Measurements from ENCODE around the gene KRTAP5-4.
"Not testable (repeated sequence)": the region's sequence is repeated elsewhere in the genome, so short reads cannot be mapped to it uniquely, and the experiment has no call there.

The KRTAP5-4 gene

DNA sequence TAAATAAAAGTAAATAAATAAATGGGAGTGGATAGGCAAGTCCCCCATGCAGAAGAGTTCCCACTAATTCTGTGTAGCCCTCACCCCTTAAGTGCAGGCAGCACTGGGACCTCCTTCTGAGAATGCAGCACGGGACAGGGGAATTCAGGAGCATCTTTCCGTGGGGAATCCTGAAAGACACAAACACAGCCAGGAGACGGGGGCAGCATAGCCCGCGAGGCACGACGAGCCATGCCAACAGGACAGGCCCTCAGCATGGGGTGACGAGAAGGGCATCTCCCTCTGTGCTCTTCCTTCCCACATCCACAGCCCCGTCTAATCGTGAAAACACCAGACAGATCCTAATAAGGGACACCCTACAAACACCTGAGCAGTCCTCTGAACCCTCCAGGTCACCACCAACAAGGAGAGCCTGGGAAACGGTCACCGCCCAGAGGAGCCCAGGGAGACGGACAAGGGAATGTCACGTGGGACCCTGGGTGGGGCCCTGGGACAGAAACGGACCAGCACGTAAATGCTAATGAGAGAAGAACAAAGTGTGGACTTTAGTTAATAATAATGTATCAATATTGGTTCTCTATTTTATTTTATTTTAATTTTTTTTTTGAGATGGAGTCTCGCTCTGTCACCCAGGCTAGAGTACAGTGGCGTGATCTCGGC lies 14.5 kb upstream of the KRTAP5-4 start:
- no peak for DNase-seq

DNA sequence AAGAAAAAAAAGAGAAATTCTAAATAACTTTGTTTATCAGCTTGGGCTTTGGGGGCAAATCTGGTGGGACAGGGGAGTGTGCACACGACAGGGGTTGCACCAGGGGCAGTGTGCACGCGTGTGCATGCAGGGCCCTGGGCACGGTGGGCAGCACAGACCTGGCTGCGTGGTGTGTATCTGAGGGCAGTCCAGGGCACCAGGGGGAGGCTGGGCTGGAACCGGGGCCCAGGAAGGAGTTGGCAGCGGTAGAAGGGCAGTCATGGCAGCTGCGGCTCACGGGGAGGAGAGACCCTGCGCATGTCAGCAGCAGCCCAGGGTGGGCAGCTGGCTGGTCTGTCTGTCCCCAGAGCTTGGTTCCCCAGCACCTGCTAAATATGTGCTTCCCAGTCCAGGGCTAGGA lies 11.9 kb upstream of the KRTAP5-4 start:
- no peak for DNase-seq

DNA sequence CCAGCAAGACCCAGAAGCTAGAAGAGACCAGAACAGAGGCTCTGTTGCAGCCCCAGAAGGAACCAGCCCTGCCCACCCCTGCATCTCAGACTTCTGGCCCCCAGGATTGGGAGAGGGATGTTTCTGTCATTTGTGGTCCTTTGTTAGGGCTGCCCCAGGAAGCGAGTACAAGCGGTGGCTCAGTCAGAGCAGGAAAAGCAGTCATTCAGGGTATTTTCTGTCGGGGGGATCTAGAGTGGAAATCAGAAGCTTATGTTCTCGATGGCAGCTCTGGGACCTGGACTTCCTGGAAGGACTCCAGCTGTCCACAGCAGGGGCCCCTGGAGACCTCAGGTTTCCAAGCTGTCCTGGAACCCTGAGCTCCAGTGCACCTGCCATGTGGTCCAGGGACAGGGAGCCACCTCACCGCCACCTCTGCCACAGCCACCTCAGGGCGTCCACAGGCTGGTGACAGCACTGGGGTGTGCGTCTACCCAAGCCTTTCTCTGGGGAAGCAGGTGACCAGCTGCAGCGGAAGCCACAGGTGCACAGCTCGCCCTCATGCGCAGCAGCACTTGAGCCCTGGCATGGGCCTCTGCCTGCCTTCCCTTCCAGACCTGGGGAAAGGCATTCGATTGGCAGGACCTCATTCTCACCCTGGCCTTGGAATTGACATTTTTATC lies 10.2 kb upstream of the KRTAP5-4 start:
- DNase-seq, result no peak

DNA sequence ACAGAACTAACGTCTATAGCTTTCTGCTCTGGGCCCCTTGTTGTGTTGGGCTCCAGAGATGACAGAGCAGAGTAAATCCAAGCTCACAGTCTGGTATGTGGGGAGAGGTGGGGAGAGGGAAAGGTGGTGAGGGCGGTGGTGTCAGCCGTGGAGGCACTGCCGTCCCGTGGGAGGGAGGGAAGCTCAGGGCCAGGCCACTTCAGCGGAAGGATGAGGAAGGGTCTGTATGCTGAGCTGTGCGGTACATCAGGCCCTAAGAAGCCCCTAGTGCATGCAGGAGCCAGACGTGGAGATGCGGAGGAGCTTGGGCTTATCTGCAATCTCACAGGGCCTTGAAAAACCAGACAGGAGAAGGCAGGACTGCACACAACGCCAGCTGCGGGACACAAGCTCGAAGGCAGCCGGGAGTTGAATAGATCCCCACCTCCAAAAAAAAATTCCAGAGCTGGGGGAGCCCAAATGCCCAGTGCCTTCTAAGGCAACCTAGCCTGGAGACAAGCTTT lies 9.2 kb upstream of the KRTAP5-4 start:
- DNase-seq, result no peak

DNA sequence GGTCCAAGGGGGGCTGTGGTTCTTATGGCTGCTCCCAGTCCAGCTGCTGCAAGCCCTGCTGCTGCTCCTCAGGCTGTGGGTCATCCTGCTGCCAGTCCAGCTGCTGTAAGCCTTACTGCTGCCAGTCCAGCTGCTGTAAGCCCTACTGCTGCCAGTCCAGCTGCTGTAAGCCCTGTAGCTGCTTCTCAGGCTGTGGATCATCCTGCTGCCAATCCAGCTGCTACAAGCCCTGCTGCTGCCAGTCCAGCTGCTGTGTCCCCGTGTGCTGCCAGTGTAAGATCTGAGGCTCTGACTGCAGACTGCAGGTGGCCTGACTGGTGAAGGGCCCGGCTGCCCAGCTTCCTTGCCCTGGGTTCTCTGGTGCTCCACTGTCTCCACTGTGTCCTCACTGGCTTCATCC lies 8.3 kb upstream of the KRTAP5-4 start:
- DNase-seq, result no peak

DNA sequence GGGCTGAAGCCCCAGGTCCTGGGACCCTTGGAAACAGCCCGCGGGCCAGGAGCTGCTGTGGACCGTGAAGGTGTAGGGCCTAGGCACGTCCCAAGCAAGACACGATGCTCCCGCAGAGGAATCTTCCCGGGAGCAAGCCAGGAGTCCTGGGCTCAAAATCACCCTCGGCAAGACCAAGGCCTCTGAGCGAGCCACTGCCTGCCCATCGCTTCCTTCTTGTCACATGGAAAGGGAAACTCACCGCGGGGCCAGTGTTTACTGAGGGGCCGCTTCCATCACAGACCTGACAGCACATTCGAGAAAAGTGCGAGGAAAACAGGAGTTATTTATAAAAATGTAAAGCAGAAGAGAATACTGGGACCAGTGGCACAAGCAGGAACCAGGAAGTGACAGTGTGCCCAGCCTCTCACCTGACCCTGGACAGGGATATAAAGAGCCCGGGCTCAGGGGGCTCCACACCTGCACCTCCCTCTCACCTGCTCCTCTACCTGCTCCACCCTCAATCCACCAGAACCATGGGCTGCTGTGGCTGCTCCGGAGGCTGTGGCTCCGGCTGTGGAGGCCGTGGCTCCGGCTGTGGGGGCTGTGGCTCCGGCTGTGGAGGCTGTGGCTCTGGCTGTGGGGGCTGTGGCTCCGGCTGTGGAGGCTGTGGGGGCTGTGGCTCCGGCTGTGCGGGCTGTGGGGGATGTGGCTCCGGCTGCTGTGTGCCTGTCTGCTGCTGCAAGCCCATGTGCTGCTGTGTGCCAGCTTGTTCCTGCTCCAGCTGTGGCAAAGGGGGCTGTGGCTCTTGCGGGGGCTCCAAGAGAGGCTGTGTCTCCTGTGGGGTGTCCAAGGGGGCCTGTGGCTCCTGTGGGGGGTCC lies 7.6 kb upstream of the KRTAP5-4 start, which contains the start of gene KRTAP5-5:
Gene KRTAP5-5 (plus strand): TSS at position 450 of the 860 bp plus-strand sequence. CDS start 66 bp downstream, at position 516.
- no peak for DNase-seq

DNA sequence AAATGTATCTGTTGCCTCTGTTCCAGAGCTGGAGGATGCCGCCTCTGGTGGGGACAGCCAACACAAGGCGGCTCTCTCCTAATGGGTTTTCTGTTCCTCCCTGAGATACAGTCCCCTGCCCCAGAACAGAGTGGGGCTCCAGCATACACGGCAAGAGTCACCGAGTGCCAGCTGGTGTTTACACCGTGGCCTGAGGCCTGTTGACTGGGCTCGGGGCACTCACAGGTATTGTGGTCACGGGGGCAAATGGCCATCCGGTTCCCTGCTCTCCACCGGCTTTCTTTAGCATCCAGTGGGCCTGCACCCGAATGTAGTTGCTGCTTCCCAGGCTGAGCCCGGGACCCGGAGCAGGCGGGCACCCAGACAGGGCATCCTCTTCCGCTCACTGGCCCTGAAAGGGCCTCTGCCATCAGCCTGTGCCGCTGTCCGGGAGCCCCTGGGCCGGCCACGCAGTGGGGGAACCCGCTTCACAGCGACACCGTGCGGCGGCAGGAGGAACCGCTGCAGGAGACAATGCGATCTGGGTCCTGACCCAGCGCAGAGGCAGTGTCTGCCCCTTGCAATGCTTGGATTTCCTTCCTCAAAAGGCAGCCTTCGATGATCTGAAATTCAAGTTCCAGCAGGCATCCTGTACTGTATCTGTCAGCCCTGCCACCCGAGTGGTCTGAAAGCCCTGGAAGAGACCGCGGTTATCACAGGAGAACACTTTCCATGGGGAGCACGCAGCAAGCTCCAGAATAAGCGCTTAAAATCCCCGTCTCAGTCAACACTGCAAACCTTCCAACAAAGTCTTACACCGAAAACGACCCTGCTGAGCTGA lies 6.8 kb upstream of the KRTAP5-4 start:
- no peak for DNase-seq

DNA sequence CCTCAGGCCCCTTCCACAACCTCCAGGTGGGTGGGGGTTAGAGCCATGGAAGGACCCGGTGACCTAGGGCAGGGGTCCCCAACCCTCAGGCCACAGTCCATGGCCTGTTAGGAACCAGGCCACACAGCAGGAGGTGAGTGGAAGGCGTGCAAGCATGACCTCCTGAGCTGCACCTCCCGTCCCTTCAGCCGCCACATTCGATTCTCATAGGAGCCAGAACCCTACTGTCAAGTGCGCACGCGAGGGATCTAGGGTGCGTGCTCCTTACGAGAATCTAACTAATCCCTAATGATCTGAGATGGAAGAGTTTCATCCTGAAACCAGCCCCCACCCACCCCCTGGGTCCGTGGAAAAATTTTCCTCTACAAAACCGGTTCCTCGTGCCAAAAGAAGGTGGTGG lies 3.6 kb upstream of the KRTAP5-4 start:
- DNase-seq, result no peak

DNA sequence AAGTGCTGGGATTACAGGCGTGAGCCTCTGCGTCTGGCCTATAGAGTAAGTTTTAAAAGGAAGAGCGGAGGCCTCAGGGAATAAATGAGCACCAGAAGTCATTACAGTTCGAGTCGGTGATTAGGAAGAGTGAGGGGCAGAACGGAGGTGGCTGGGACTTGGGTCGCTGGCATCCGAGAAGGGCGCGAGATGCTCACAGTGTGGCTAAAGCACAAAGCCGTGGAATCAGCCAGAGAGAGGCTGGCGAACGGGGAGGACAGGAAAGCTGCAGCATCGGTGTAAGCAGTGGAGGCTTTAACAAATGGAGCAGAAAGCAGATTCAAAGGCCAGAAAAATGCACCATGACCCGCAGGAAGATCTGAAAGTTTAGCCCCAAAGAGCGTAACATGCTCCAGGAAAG lies 2.7 kb upstream of the KRTAP5-4 start:
- DNase-seq, result no peak

DNA sequence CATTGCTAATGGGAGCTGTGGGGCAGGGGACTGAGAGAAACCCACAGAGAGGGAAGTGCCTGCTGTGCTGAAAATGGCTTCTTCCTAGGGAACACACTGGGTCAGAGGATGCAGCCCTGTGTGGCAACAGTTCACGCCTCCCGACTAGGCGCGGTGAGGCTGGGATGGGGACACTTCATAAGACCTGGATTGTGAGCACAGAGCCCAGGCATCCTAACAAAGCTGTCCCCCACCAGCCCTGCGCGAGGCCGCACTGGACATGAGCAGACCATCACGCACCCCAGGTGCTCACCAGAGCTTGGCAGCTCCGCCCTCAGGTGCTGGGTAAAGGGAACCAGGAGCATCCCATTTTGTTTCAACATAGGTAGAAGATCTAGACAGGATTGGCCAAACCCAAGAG lies 1.8 kb upstream of the KRTAP5-4 start:
- DNase-seq, result no peak

DNA sequence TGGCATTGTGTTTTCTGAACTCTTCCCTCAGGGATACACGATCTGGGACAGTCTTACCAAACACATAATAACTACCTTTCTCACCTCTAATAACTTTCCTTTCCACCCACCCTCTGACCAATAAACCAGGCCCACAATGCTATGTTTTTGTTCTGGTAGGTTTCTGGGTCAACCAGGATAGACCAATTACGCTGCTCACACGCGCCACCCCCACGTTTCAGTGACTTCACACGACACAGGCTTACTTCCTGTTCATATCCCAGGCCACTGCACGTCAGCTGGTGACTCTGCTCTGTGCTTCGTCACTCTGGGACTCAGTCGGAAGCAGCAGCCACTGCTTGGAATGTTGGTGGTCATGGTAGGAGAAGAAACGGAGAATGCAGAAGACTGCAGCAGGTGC lies 2.5 kb downstream of the KRTAP5-4 start:
- no peak for DNase-seq

DNA sequence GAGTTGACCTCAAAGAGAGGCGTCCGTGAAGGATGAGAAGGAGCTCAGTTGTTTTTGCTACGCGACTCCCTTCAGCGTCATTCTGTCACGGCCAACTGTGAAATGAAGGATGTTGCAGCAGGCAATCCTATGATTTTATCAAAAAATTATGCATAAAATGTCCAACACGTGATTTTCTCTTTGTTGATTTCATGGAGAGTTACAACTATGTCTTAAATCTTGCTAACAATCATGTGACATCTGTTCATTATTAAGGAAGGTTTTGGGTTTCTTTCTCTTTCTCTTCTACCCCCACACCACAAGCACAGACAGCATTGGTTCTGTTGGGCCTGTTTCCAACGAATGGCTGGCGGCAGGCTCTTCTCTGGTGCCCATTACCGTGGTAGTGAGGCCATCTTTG lies 3.7 kb downstream of the KRTAP5-4 start:
- DNase-seq, result no peak

DNA sequence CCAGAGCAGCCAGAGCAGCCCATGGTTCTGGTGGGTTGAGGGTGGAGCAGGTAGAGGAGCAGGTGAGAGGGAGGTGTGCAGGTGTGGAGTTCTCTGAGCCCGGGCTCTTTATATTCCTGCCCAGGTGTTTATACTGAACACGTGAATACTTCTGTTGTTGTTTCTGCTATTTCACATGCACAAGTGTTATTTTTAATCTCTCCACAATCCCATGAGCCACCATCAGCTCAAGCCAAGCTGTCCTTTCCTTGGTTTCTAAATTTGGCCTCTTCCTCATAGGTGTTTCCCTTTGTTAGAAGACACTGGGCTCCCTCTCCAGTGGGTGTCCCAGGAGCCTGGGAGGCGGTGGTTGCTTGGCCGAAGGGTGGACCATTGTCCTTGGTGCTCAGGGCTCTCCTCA lies 13.6 kb downstream of the KRTAP5-4 start, which contains the start of gene KRTAP5-3:
Gene KRTAP5-3 (minus strand): TSS at position 101 of the 400 bp plus-strand sequence. CDS start 78 bp downstream, at position 23.
- no peak for DNase-seq

DNA sequence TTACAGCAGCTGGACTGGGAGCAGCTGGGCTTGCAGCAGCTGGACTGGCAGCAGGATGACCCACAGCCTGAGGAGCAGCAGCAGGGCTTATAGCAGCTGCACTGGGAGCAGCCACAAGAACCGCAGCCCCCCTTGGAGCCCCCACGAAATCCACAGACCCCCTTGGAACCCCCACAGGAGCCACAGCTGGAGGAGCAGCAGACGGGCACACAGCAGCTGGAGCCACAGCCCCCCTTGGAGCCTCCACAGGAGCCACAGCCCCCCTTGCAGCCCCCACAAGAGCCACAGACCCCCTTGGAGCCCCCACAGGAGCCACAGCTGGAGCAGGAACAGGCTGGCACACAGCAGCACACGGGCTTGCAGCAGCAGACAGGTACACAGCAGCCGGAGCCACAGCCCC lies 14.0 kb downstream of the KRTAP5-4 start:
- not testable (repeated sequence) for DNase-seq

DNA sequence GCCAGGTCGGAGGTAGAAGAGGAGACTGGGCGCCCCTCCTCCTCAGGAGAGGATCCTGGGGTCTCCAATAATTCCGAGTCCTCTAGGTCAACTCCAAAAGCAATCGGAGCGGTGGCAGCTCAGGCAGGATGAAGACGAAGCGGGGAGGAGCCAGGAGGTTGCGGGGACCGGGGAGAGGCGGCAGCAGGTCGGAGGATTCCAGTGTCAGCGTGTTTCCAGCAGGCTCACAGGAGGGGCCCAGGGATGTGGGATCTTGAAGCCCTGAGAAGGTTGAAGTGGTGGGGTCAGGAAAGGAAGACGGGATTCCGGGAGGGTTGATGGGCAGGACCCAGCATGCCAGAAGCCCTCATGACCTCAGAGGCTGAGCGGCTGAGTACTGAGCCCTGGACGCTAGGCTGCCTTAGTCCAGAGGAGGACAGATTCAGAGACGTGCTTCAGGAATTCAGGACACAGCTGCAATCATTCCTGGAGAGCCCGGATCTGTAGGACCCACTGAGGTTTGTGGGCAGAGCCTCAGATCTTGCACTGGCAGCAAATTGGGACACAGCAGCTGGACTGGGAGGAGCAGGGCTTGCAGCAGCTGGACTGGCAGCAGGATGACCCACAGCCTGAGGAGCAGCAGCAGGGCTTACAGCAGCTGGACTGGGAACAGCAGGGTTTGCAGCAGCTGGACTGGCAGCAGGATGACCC lies 14.6 kb downstream of the KRTAP5-4 start:
- DNase-seq, result not testable (repeated sequence)

DNA sequence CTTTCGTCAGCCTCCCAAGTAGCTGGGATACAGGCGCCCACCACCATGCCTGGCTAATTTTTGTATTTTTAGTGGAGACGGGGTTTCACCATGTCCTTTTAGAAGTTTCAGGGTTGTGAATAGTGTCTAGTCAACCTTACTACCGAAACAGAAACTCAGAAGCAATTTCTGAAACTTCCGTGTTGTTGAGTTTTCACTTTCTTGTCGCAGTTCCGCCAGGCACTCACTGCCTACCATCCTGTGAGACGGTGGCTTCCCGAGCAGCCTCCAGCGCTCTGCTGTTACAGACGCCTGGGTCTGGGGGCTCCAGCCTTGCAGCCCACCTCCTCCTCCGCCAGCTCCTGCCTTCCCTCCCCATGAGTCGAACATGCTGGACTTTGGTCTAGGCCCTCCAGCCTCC lies 16.0 kb downstream of the KRTAP5-4 start:
- not testable (repeated sequence) for DNase-seq

DNA sequence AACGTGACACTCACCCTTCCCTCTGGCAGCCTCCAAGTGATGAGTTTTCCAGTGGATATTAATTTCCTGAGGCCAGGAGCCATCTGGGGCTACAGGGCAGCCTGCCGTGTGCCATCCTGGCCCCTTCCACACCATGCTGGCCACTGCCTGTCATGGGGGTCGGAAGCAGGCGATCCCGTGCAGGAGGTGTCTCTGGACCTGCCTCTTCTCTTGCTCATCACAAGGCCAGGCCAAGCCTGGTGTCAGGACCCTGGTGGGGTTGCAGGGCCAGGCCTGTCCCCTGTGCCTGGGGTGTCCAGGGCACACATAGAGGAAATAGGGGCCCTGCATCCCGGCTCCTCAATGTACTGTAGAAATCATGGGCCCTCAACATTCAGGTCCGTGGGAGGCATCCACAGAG lies 17.2 kb downstream of the KRTAP5-4 start:
- DNase-seq, result no peak

DNA sequence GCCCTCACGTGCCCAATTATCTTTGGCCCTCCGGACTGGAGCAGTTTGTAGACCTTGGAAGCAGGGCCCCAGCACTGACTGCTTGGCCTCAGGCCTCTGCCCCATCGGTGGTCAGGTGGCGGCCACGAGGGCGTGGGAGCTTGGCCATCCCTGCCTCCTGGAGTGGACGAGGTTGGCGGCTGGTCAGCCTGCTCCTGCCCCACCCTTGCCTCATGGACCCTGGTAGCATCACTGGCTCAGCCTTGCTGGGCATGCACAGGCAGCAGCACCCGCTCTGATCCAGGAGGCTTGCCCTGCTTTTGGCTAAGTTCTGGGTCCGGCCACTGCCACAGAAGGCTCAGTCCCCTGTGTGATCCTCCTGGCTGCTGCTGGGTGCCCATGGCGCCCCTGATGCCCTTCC lies 17.8 kb downstream of the KRTAP5-4 start:
- DNase-seq, result no peak

DNA sequence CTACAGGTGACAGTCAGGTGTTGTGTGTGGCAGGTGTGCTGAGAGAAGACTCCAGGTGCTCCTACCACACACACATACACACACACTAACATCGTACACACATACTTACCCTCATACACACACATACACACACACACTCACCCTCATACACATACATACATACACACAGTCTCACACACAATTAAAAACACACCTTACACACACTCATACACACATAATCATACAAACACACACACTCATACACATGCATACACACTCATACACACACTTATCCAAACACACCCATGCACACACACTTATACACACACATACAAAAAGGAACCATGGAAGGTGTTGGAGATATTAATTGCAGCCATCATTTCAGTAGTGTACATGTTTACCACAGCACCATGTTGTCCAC lies 18.3 kb downstream of the KRTAP5-4 start:
- DNase-seq, result no peak

DNA sequence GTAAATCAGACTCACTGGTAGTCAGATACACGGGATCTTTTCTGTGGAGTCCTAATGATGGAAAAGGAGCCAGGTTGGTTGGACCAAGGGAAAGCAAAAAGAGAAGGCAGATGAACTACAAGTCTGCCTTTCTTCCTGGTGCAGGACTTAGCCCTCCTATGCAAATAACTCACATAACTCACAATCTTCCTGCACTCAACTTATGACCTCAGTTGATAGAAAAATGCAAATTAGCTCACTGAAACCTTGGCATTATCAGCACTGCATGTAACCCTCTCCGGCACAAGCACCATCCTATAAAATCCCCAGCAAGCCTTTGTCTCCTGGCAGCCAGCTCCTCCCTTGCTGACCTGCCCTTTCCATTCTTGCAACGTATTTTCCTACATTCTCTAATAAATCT lies 20.3 kb downstream of the KRTAP5-4 start:
- not testable (repeated sequence) for DNase-seq

DNA sequence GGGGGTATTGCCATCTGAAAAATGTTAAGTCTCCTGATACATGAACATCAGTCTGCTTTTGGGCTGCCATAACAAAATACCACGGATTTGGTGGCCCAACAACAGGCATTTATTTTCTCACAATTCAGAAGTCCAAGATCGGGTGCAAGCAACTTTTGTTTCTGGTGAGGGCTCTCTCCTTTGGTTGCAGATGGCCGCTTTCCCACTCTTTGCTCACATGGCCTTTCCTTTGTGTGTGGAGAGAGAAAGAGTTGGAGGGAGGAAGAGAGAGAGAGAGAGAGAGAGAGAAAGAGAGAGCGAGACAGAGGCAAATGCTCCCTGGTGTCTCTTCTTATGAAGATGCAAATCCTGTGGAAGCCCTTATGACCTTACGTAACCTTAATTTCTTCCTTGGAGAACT lies 21.3 kb downstream of the KRTAP5-4 start:
- no peak for DNase-seq

DNA sequence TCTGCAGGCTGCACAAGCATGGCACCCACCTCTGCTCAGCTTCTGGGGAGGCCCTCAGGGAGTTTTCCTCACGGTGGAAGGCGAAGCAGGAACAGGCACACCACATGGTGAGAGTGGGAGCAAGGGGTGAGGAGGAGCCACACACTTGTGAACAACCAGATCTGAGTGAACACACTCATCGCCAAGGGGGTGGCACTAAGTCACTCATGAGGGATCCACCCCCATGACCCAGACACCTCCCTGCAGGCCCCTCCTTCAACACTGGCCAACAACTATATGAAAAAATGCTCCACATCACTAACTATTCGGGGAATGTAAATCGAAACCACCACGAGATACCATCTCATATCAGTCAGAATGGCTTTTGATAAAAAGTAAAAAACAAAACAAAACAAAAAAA lies 23.1 kb downstream of the KRTAP5-4 start:
- DNase-seq, result no peak

Measured in NCI-H1417 treated with DMSO at 0.1 percent for 48 hours (cell line).